GM12878 (cell line): ENCODE data around the gene AAR2. TPM values are rescaled to one million over a fixed set of nuclear protein-coding genes. Genes with fewer than 3 reads are reported as not detected.
A peak's percentile ranks its signal among the peaks of the same experiment; 100 is the strongest.

Source experiments
- ATAC-seq: fragments of 200-7000 bp; cut with Tn5 transposase; 3 replicates; pipeline ENCODE4 v1.9.1; 2020; ENCODE audit warnings: mild to moderate bottlenecking, moderate library complexity
- BruUV-seq: library from RNA; stranded (reverse); fragments of 400-500 nt; replicated peaks from 2 replicates; lab custom pipeline; 2021; lab: Mats Ljungman, UMichigan
- CTCF ChIA-PET: fragments of 300-600 bp; sonication (Branson Sonifier 250); formaldehyde crosslinking; extraction: SDS; loops from one replicate; lab custom pipeline; 2021; ENCODE audit warnings: inconsistent platforms; lab: Yijun Ruan, JAX
- POLR2A ChIA-PET: fragments of 350-600 bp; formaldehyde crosslinking; extraction: SDS; loops from one replicate; lab custom pipeline; 2021; ENCODE audit warnings: inconsistent platforms; lab: Charles Lee
- RAD21 ChIA-PET: fragments of 300-600 bp; sonication (Branson Sonifier 250); formaldehyde crosslinking; loops from one replicate; lab custom pipeline; 2023; ENCODE audit warnings: antibody characterized with exemption; ENCODE audit not compliant: unreplicated experiment; lab: Charles Lee
- SMC1A ChIA-PET: fragments of 300-600 bp; sonication (Branson Sonifier 250); formaldehyde crosslinking; loops from one replicate; lab custom pipeline; 2023; ENCODE audit not compliant: unreplicated experiment, uncharacterized antibody; lab: Charles Lee
- DNase-seq: peaks from one replicate; pipeline ENCODE4 v3.0.0-alpha.2; 2011; ENCODE audit warnings: low read depth, low spot score
- FAIRE-seq: peaks from 3 replicates; lab custom pipeline; 2011; peaks lifted over from hg19 to GRCh38; lab: Jason Lieb, UNC
- H2AFZ ChIP-seq: 2 replicates; pipeline ENCODE4 v1.6.0; 2011; ENCODE audit warnings: low read depth, low read length, control low read depth; ENCODE audit not compliant: control insufficient read depth
- H3K27ac ChIP-seq: 2 replicates; pipeline ENCODE4 v1.5.1; 2011; ENCODE audit warnings: control low read depth; ENCODE audit not compliant: control insufficient read depth, insufficient read depth
- H3K27me3 ChIP-seq, 2 experiments: replicated peaks in 1 of 2; 2 replicates each; pipeline versions ENCODE4 v1.6.0 to v1.6.1; 2011; ENCODE audit warnings: low read length in 1 of 2; ENCODE audit not compliant: control insufficient read depth in 2 of 2, insufficient read depth in 2 of 2
- H3K36me3 ChIP-seq, 2 experiments: 2 replicates each; pipeline ENCODE4 v1.5.1; 2011; ENCODE audit warnings: low read length in 1 of 2; ENCODE audit not compliant: control insufficient read depth in 2 of 2, insufficient read depth in 2 of 2
- H3K4me1 ChIP-seq: 2 replicates; pipeline ENCODE4 v1.6.1; 2011; ENCODE audit warnings: mild to moderate bottlenecking, low read length, moderate library complexity, mixed read lengths; ENCODE audit not compliant: control insufficient read depth, insufficient read depth
- H3K4me2 ChIP-seq: 2 replicates; pipeline ENCODE4 v1.6.0; 2011; ENCODE audit warnings: control low read depth; ENCODE audit not compliant: control insufficient read depth, insufficient read depth
- H3K4me3 ChIP-seq: fragments of 200-600 bp; sonication (generic); 2 replicates; pipeline ENCODE4 v1.5.1; 2016
- H3K79me2 ChIP-seq: 2 replicates; pipeline ENCODE4 v1.6.0; 2011; ENCODE audit warnings: low read length; ENCODE audit not compliant: control insufficient read depth, insufficient read depth
- H3K9ac ChIP-seq: 2 replicates; pipeline ENCODE4 v1.8.0; 2011; ENCODE audit warnings: low read length, control low read depth, mixed read lengths; ENCODE audit not compliant: control insufficient read depth, insufficient read depth
- H3K9me3 ChIP-seq: replicated peaks from 3 replicates; pipeline ENCODE4 v1.5.1; 2011; ENCODE audit warnings: mild to moderate bottlenecking, low read length; ENCODE audit not compliant: control insufficient read depth, insufficient read depth
- H4K20me1 ChIP-seq: 2 replicates; pipeline ENCODE4 v1.6.0; 2011; ENCODE audit not compliant: control insufficient read depth, insufficient read depth
- BCL11A ChIP-seq: IDR thresholded peaks from 2 replicates; pipeline ENCODE4 v1.6.1; 2011; ENCODE audit warnings: low read depth, low read length
- BHLHE40 ChIP-seq, 2 experiments: fragments of 450-650 bp in 1 of 2; IDR thresholded peaks; 2 replicates each; pipeline ENCODE4 v1.6.1; 2011 to 2017; ENCODE audit warnings: low read depth in 2 of 2, borderline replicate concordance in 1 of 2, improper control_type of control experiment in 1 of 2, low read length in 1 of 2, mild to moderate bottlenecking in 1 of 2
- CHD2 ChIP-seq: IDR thresholded peaks from 2 replicates; pipeline ENCODE4 v1.6.1; 2011; ENCODE audit warnings: low read depth, low read length, improper control_type of control experiment, borderline replicate concordance
- CREB1 ChIP-seq: IDR thresholded peaks from 2 replicates; pipeline ENCODE4 v1.6.1; 2012; ENCODE audit warnings: low read depth, mild to moderate bottlenecking, inconsistent platforms
- CREM ChIP-seq: IDR thresholded peaks from 2 replicates; pipeline ENCODE4 v1.6.1; 2014; ENCODE audit warnings: antibody characterized with exemption, low read depth
- ETV6 ChIP-seq, 2 experiments: fragments of 450-650 bp in 1 of 2; IDR thresholded peaks in 1 of 2; conservative IDR thresholded peaks in 1 of 2; 2 replicates each; pipeline ENCODE4 v1.6.1; 2014; ENCODE audit warnings: antibody characterized with exemption in 1 of 2, borderline replicate concordance in 1 of 2, low read depth in 1 of 2, mild to moderate bottlenecking in 1 of 2, moderate library complexity in 1 of 2
- FOXK2 ChIP-seq: fragments of 450-650 bp; IDR thresholded peaks from 2 replicates; pipeline ENCODE4 v1.6.1; 2017; ENCODE audit warnings: mild to moderate bottlenecking, moderate library complexity
- JUNB ChIP-seq: IDR thresholded peaks from 2 replicates; pipeline ENCODE4 v1.6.1; 2016; ENCODE audit warnings: antibody characterized with exemption, mild to moderate bottlenecking
- MTA2 ChIP-seq: fragments of 450-650 bp; IDR thresholded peaks from 2 replicates; pipeline ENCODE4 v1.6.1; 2016; ENCODE audit warnings: low read depth, mild to moderate bottlenecking, moderate library complexity
- NR2C2 ChIP-seq: IDR thresholded peaks from 2 replicates; pipeline ENCODE4 v1.6.1; 2011; ENCODE audit warnings: borderline replicate concordance, low read depth; ENCODE audit not compliant: control insufficient read depth, insufficient read length
- POLR2A ChIP-seq: IDR thresholded peaks from 2 replicates; pipeline ENCODE4 v1.6.1; 2011; ENCODE audit warnings: low read depth, mild to moderate bottlenecking, low read length
- RBBP5 ChIP-seq: fragments of 200-600 bp; sonication (generic); conservative IDR thresholded peaks from 2 replicates; pipeline ENCODE4 v1.6.1; 2016
- SUZ12 ChIP-seq: fragments of 200-600 bp; sonication (generic); IDR thresholded peaks from one replicate; pipeline ENCODE4 v1.6.1; 2018; ENCODE audit warnings: antibody characterized with exemption, mild to moderate bottlenecking; ENCODE audit not compliant: unreplicated experiment
- WRNIP1 ChIP-seq: IDR thresholded peaks from 2 replicates; pipeline ENCODE4 v1.6.1; 2011; ENCODE audit warnings: low read depth, low read length, improper control_type of control experiment, borderline replicate concordance
- ZNF622 ChIP-seq: fragments of 450-650 bp; IDR thresholded peaks from 2 replicates; pipeline ENCODE4 v1.6.1; 2017; ENCODE audit warnings: mild to moderate bottlenecking, inconsistent platforms
- WGBS: methylation state at CpG from one replicate; pipeline ENCODE4 v1.1.6; 2016; ENCODE audit warnings: low lambda C conversion rate; ENCODE audit not compliant: insufficient replicate concordance, insufficient coverage; ENCODE audit errors: missing lambda C conversion rate; 5-methylcytosine and 5-hydroxymethylcytosine counted together
- in situ Hi-C: fragments of 300-500 bp; cut with MboI; formaldehyde crosslinking; loops from 9 replicates; pipeline ENCODE4 v1.14.3; 2018; ENCODE audit warnings: mixed read lengths
- intact Hi-C: fragments of 100-400 bp; cut with micrococcal nuclease; formaldehyde crosslinking; loops from one replicate; pipeline ENCODE4 v1.14.2; 2022; ENCODE audit not compliant: unreplicated experiment
- polyA plus RNA-seq, 11 experiments: library from polyadenylated mRNA; depleted of rRNA in 4 of 11; unstranded in 6 of 11; stranded (reverse) in 5 of 11; fragments of >200 nt; fragmentation: Nextera tagmentation in 4 of 11; fragmentation: Illumina TruSeq in 1 of 11; extraction: Ambion mirVana in 4 of 11; extraction: Trizol in 1 of 11; gene quantifications; 1 replicate in 1 of 11; 2 replicates in 10 of 11; pipeline versions ENCODE4 v1.2.1 to v1.2.3, GENCODE V29; 2011 to 2016; ENCODE audit warnings: inconsistent platforms in 2 of 11, missing spikeins in 2 of 11, low read depth in 1 of 11
- total RNA-seq, 4 experiments: library from RNA; depleted of rRNA in 3 of 4; stranded (reverse); fragments of >200 nt in 3 of 4; fragmentation: Illumina TruSeq in 1 of 4; extraction: Trizol in 1 of 4; gene quantifications; 2 replicates each; pipeline versions ENCODE4 v1.2.1 to v1.2.3, GENCODE V29; 2013 to 2021
- TF ChIP-seq, protein P1 (sequence below): fragments of 450-650 bp; IDR thresholded peaks from 2 replicates; pipeline ENCODE4 v1.6.1; 2017; ENCODE audit warnings: mild to moderate bottlenecking, low read depth, inconsistent platforms; ENCODE audit not compliant: poor library complexity, severe bottlenecking

Gene AAR2
- total and polyA plus RNA-seq, 10 of the 15 experiments (the other 5 are each of a cell fraction or from before 2014, with no cell fraction given) = 6.5 to 41.7 (median 30.3) TPM

DNA sequence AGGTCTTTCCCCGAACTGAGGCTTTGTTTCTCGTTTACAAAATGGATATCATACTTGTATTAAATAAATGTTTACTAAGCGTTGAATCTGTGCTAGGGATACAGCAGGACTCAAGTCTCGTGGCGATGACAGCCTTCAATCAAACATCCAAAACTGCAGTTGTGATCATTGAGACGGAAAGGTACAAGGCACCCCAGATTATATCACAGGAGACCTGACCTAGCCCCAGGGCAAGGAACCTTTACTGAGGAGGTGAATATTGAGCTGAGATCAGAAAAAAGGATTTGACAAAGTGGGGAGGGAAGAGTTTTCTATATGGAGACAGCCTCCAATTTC, 476 bp downstream of the AAR2 start (continued):
- TF ChIP-seq WRNIP1 (no peak), FOXK2 (no peak), ZNF622 (no peak)

DNA sequence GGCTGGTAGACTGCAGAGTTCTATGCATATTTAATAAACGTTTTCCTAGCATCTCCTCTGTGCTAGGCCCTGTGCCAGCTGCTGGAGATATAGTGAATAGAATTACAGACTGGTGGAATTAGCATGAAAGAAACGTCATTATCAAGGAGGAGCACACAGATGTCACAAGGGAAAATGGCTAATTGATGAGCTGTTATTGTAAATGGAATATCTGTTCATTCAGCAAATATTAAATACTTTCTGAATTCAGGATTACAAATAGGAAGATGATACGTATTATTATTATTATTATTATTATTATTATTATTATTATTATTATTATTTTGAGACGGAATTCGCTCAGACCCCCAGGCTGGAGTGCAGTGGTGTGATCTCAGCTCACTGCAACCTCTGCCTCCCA, 1.2 kb downstream of the AAR2 start:
- H3K4me2 ChIP-seq = peak overlapping the region; percentile 77
- no peaks in the 10 kb centered on the region for H3K9me3 ChIP-seq
- DNase-seq (no peak), FAIRE-seq (no peak), ATAC-seq (no peak)
- H3K27ac ChIP-seq = no peak overlapping the region
- H3K4me3 ChIP-seq = peak overlapping the region; percentile 91
- peaks cover 35% of the 10 kb centered on the region for H3K79me2 ChIP-seq
- intact Hi-C loops = no loop called here
- CTCF ChIA-PET = interaction anchor here (0.8 to 3.1 kb wide), 7 partner anchors 12 to 202 kb away, joined by 3 to 11 read pairs (median 3); no protein-coding TSS in a partner anchor
- SMC1A ChIA-PET = interaction anchor here (0.6 to 1.5 kb wide), 3 partner anchors 10 to 389 kb away, joined by 3 to 5 read pairs (median 4); no protein-coding TSS in a partner anchor
- BruUV-seq = no TSS peak
- H2AFZ ChIP-seq = no peak overlapping the region
- H4K20me1 ChIP-seq = no peaks in the 10 kb centered on the region
- no peaks in the 10 kb centered on the region for H3K27me3 ChIP-seq
- TF ChIP-seq ETV6 (conservative IDR thresholded peaks at IDR 0.05 in 1 of 2, IDR thresholded peaks at IDR 0.05 in 1 of 2; ENCODE audit: borderline replicate concordance in 1 of 2, low read depth in 1 of 2) = no peak
- TF ChIP-seq JUNB = no peak
- no peak for TF ChIP-seq RBBP5
- no peak for TF ChIP-seq SUZ12
- no peak for TF ChIP-seq BCL11A
- TF ChIP-seq MTA2 = no peak
- TF ChIP-seq, protein P1, sequence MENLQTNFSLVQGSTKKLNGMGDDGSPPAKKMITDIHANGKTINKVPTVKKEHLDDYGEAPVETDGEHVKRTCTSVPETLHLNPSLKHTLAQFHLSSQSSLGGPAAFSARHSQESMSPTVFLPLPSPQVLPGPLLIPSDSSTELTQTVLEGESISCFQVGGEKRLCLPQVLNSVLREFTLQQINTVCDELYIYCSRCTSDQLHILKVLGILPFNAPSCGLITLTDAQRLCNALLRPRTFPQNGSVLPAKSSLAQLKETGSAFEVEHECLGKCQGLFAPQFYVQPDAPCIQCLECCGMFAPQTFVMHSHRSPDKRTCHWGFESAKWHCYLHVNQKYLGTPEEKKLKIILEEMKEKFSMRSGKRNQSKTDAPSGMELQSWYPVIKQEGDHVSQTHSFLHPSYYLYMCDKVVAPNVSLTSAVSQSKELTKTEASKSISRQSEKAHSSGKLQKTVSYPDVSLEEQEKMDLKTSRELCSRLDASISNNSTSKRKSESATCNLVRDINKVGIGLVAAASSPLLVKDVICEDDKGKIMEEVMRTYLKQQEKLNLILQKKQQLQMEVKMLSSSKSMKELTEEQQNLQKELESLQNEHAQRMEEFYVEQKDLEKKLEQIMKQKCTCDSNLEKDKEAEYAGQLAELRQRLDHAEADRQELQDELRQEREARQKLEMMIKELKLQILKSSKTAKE = no peak
- no peak for TF ChIP-seq CREM
- no peak for TF ChIP-seq CHD2
- TF ChIP-seq POLR2A = no peak
- no peak for TF ChIP-seq NR2C2
- no peak for TF ChIP-seq BHLHE40 (IDR thresholded peaks at IDR 0.05; ENCODE audit: borderline replicate concordance in 1 of 2, low read depth in 2 of 2, low read length in 1 of 2)
- no peak for TF ChIP-seq CREB1
- TF ChIP-seq, all 136 proteins: peak for 0
- POLR2A ChIA-PET = interaction anchor here (0.5 to 0.6 kb wide), 2 partner anchors 253 to 945 kb away, joined by 4 to 6 read pairs; no protein-coding TSS in a partner anchor
- Histone ChIP-seq H3K36me3 (peaks cover 4 to 16% of the 10 kb centered on the region in 2 experiments), H3K9ac (peak overlapping the region; percentile 91), H3K4me1 (no peaks in the 10 kb centered on the region)
- RAD21 ChIA-PET = no interaction called here
- in situ Hi-C loops = no loop called here
- 60% methylated on average over 5 of the region's 5 CpGs for WGBS
